ENCODE results near the gene FAM131A.

DNA sequence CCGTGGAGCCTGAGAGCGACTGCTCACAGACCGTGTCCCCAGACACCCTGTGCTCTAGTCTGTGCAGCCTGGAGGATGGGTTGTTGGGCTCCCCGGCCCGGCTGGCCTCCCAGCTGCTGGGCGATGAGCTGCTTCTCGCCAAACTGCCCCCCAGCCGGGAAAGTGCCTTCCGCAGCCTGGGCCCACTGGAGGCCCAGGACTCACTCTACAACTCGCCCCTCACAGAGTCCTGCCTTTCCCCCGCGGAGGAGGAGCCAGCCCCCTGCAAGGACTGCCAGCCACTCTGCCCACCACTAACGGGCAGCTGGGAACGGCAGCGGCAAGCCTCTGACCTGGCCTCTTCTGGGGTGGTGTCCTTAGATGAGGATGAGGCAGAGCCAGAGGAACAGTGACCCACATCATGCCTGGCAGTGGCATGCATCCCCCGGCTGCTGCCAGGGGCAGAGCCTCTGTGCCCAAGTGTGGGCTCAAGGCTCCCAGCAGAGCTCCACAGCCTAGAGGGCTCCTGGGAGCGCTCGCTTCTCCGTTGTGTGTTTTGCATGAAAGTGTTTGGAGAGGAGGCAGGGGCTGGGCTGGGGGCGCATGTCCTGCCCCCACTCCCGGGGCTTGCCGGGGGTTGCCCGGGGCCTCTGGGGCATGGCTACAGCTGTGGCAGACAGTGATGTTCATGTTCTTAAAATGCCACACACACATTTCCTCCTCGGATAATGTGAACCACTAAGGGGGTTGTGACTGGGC lies 7.3 kb downstream of the FAM131A start:
- TF ChIP-seq, protein P1, sequence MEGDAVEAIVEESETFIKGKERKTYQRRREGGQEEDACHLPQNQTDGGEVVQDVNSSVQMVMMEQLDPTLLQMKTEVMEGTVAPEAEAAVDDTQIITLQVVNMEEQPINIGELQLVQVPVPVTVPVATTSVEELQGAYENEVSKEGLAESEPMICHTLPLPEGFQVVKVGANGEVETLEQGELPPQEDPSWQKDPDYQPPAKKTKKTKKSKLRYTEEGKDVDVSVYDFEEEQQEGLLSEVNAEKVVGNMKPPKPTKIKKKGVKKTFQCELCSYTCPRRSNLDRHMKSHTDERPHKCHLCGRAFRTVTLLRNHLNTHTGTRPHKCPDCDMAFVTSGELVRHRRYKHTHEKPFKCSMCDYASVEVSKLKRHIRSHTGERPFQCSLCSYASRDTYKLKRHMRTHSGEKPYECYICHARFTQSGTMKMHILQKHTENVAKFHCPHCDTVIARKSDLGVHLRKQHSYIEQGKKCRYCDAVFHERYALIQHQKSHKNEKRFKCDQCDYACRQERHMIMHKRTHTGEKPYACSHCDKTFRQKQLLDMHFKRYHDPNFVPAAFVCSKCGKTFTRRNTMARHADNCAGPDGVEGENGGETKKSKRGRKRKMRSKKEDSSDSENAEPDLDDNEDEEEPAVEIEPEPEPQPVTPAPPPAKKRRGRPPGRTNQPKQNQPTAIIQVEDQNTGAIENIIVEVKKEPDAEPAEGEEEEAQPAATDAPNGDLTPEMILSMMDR (IDR thresholded peaks at IDR 0.05; ENCODE audit: poor library complexity), result no peak
- no peak for TF ChIP-seq EZH2 (IDR thresholded peaks at IDR 0.05; ENCODE audit: borderline replicate concordance)

Measured in hepatocyte (in vitro differentiated cells).